ENCODE data around the gene SERPINA6. TPM values are rescaled to one million over a fixed set of nuclear protein-coding genes. Genes with fewer than 3 reads are reported as not detected.

The SERPINA6 gene
- total and polyA plus RNA-seq, 3 donors from 2014 or later = 1.8 TPM; not detected in 2

DNA sequence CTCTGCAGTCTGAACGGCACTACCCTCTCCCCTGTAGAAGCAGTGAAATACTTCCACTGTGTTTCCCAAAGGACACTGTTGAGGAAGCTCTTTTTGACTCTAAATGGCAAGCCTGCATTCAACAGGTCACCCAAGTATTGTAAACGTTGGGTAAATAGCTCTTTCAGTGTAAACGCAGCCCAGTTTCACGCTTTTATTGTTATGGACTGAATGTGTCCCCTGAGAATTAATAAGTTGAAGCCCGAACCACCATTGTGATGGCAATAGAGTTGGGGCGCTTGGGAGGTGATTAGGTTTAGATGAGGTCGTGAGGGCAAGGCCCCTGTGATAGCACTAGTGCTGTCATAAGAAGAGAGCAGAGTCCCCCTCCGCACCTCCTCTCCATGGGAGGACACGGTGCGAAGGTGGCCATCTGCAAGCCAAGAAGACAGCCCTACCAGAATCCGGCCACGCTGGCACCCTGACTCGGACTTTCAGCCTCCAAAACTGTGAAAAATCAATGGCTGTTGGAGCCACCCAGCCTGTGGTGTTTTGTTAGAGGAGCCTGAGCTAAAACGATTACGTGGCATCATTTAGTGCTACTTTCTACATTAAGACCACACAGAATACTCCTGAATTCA, 31.1 kb downstream of the SERPINA6 start:
- no peak for TF ChIP-seq POLR2A (IDR thresholded peaks at IDR 0.05)
- TF ChIP-seq, protein P1, sequence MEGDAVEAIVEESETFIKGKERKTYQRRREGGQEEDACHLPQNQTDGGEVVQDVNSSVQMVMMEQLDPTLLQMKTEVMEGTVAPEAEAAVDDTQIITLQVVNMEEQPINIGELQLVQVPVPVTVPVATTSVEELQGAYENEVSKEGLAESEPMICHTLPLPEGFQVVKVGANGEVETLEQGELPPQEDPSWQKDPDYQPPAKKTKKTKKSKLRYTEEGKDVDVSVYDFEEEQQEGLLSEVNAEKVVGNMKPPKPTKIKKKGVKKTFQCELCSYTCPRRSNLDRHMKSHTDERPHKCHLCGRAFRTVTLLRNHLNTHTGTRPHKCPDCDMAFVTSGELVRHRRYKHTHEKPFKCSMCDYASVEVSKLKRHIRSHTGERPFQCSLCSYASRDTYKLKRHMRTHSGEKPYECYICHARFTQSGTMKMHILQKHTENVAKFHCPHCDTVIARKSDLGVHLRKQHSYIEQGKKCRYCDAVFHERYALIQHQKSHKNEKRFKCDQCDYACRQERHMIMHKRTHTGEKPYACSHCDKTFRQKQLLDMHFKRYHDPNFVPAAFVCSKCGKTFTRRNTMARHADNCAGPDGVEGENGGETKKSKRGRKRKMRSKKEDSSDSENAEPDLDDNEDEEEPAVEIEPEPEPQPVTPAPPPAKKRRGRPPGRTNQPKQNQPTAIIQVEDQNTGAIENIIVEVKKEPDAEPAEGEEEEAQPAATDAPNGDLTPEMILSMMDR (IDR thresholded peaks at IDR 0.05) = no peak
- WGBS, 2 donors = 70 to 78% methylated on average over 12 to 15 of the region's 15 CpGs
- intact Hi-C loops (cut with DNase I; ENCODE audit: low total_unique reads) = no loop called here
- Histone ChIP-seq H3K4me3 (no peak overlapping the region), H3K4me1 (peaks cover 5% of the 10 kb centered on the region), H3K36me3 (ENCODE audit: low read depth, missing control alignments) (no peaks in the 10 kb centered on the region), H3K27me3 (no peaks in the 10 kb centered on the region), H3K27ac (no peak overlapping the region), H3K9me3 (no peaks in the 10 kb centered on the region)
- DNase-seq = no peak

DNA sequence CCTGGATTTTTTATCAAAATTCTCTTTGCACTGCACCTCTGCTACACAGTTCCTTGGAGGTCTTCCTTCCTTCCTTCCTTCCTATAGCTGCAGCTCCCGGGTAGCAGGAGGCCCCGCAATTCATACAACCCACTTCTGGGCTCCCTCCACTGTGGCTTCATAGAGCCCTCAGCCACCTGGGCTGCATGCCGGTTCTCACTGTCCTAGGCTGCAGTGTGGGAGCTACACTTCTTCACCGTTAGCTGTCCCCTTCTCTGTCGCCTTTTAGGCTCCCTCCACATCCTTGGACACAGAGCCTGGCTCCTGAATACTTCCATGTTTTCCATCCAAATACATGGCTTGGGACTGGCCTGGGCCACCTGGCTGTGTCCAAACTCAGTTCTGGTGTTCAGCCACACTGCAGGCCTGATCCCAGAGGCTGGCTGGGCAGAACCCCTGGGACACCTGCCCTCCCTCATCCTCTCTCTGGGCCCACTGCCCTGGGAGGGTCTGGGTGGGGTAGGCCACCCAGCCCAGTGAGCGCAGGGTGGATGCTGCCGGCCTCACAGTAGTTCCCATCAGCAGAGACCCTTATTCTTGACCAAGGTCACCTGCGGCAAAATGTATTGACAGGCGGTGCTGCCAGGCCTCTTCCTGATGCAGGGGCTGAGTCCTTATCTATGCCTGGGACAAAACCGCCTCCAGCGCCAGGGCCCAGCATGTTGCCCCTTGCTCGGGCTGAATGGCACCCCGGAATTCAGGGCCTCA, 31.8 kb downstream of the SERPINA6 start:
- 73 to 88% methylated on average over 10 to 13 of the region's 13 CpGs for WGBS, 2 donors
- DNase-seq = no peak
- H3K9me3 ChIP-seq = no peaks in the 10 kb centered on the region
- intact Hi-C loops (cut with DNase I; ENCODE audit: low total_unique reads) = no loop called here
- no peak for TF ChIP-seq POLR2A (IDR thresholded peaks at IDR 0.05)
- TF ChIP-seq, protein P1 (IDR thresholded peaks at IDR 0.05) = no peak
- peaks cover 5% of the 10 kb centered on the region for H3K4me1 ChIP-seq
- no peaks in the 10 kb centered on the region for H3K36me3 ChIP-seq (ENCODE audit: low read depth, missing control alignments)
- H3K27me3 ChIP-seq = no peaks in the 10 kb centered on the region
- no peak overlapping the region for H3K4me3 ChIP-seq
- H3K27ac ChIP-seq = no peak overlapping the region

DNA sequence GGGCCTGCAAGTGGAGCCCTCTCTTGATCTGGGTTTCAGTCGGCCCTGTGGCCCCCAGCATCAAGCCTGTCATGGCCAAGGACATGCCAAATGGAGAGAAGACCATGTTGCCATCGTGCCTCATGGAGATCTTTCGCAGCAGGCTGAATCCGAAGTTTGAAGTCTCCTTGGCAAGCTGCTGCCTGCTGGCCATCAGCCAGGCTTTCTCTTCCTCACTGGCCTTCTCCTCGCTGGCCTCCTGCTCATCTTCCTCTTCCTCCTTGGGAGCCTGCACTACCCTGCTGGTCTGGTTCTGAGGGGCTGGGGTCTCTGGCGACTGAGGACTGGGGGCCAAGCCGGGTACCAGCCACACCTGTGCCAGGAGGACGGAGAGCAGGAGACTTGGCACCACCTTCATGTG, 32.9 kb downstream of the SERPINA6 start:
- DNase-seq = peak; percentile 27
- Histone ChIP-seq H3K36me3 (ENCODE audit: low read depth, missing control alignments) (no peaks in the 10 kb centered on the region), H3K9me3 (no peaks in the 10 kb centered on the region), H3K4me3 (no peak overlapping the region), H3K4me1 (peaks cover 5% of the 10 kb centered on the region), H3K27ac (no peak overlapping the region), H3K27me3 (no peaks in the 10 kb centered on the region)
- intact Hi-C loops (cut with DNase I; ENCODE audit: low total_unique reads) = no loop called here
- 61 to 78% methylated on average over 8 of the region's 8 CpGs for WGBS, 2 donors
- TF ChIP-seq POLR2A (IDR thresholded peaks at IDR 0.05) = no peak
- TF ChIP-seq, protein P1 (IDR thresholded peaks at IDR 0.05) = no peak

- DNase-seq = no peak
- Histone ChIP-seq H3K27ac (no peak overlapping the region), H3K36me3 (ENCODE audit: low read depth, missing control alignments) (no peaks in the 10 kb centered on the region), H3K27me3 (no peaks in the 10 kb centered on the region), H3K9me3 (no peaks in the 10 kb centered on the region), H3K4me3 (no peak overlapping the region), H3K4me1 (peaks cover 5% of the 10 kb centered on the region)
- no peak for TF ChIP-seq POLR2A (IDR thresholded peaks at IDR 0.05)
- TF ChIP-seq, protein P1 (IDR thresholded peaks at IDR 0.05) = no peak
- WGBS, 2 donors = 55 to 67% methylated on average over 14 of the region's 14 CpGs
- intact Hi-C loops (cut with DNase I; ENCODE audit: low total_unique reads) = no loop called here
Observed at GRCh38 chr14:94288610-94289465, 34.3 kb downstream of the SERPINA6 start.

Data from testis (tissue), 3 donors.